BJ (cell line): Measurements from ENCODE around the gene PADI2. TPM values are rescaled to one million over a fixed set of nuclear protein-coding genes. Genes with fewer than 3 reads are reported as not detected.

ENCODE experiments used
- CTCF ChIA-PET: fragments of 350-600 bp; formaldehyde crosslinking; extraction: SDS; loops from one replicate; lab custom pipeline; 2021; ENCODE audit warnings: antibody characterized with exemption, inconsistent platforms; lab: Yijun Ruan, JAX
- POLR2A ChIA-PET: fragments of 300-600 bp; sonication (Branson Sonifier 250); formaldehyde crosslinking; extraction: SDS; loops from one replicate; lab custom pipeline; 2021; ENCODE audit warnings: antibody characterized with exemption; lab: Charles Lee
- DNase-seq: peaks from one replicate; pipeline ENCODE4 v3.0.0-alpha.2; 2011; ENCODE audit warnings: low read depth
- H3K27me3 ChIP-seq: 2 replicates; pipeline ENCODE4 v1.6.0; 2011; ENCODE audit warnings: low read length; ENCODE audit not compliant: control insufficient read depth, insufficient read depth
- H3K36me3 ChIP-seq: 2 replicates; pipeline ENCODE4 v1.5.1; 2011; ENCODE audit warnings: low read length; ENCODE audit not compliant: control insufficient read depth, insufficient read depth
- H3K4me3 ChIP-seq: 2 replicates; pipeline ENCODE4 v1.5.1; 2011; ENCODE audit warnings: low read depth, mild to moderate bottlenecking, control low read depth, low read length
- polyA plus RNA-seq: library from polyadenylated mRNA; depleted of rRNA; stranded (reverse); fragments of >200 nt; gene quantifications from 2 replicates; pipeline ENCODE4 v1.2.3, GENCODE V29; 2011
- TF ChIP-seq, protein P1 (sequence below): IDR thresholded peaks from 2 replicates; pipeline ENCODE4 v1.5.1; 2011; ENCODE audit warnings: low read depth, mild to moderate bottlenecking, control low read depth, inconsistent platforms, low read length, moderate library complexity; ENCODE audit not compliant: insufficient read depth

Gene PADI2
- polyA plus RNA-seq, 1 experiment: 0.15 TPM

DNA sequence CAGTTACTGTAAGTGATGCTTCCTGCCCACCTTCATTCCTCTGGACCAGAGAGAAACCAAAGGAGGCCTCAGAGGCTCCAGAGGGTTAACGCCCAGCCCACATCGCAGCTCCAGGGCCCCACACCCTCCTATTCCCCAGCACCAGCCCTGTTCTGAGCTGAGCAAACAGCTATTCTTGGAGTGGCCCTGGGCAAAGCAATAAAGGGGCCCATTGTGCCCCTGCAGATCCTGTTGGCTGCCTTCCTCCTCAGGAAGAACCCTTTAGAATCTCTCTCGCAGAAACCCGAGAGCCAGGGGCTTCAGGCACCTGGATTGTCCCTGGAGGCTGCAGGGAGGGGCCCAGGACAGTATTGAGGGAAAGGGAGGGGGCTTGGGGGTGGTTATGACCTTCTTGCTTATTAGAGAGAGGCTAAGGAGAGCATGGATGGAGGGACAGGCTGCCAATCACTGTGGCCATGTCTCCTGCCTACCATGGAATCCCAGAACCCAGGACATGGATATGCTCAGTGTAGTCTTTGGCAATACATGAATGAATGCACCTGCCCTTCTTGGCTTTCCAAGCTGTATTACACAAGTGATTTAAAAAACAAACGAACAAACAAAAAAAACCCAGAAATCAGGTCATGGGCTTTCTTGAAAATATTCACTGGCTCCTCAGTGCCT is 9.2 kb downstream of the PADI2 start:
- CTCF ChIA-PET: no interaction called here
- no peaks in the 10 kb centered on the region for H3K36me3 ChIP-seq
- no peak overlapping the region for H3K4me3 ChIP-seq
- TF ChIP-seq, protein P1, sequence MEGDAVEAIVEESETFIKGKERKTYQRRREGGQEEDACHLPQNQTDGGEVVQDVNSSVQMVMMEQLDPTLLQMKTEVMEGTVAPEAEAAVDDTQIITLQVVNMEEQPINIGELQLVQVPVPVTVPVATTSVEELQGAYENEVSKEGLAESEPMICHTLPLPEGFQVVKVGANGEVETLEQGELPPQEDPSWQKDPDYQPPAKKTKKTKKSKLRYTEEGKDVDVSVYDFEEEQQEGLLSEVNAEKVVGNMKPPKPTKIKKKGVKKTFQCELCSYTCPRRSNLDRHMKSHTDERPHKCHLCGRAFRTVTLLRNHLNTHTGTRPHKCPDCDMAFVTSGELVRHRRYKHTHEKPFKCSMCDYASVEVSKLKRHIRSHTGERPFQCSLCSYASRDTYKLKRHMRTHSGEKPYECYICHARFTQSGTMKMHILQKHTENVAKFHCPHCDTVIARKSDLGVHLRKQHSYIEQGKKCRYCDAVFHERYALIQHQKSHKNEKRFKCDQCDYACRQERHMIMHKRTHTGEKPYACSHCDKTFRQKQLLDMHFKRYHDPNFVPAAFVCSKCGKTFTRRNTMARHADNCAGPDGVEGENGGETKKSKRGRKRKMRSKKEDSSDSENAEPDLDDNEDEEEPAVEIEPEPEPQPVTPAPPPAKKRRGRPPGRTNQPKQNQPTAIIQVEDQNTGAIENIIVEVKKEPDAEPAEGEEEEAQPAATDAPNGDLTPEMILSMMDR: no peak
- POLR2A ChIA-PET: no interaction called here
- peaks cover 5% of the 10 kb centered on the region for H3K27me3 ChIP-seq
- DNase-seq: no peak

DNA sequence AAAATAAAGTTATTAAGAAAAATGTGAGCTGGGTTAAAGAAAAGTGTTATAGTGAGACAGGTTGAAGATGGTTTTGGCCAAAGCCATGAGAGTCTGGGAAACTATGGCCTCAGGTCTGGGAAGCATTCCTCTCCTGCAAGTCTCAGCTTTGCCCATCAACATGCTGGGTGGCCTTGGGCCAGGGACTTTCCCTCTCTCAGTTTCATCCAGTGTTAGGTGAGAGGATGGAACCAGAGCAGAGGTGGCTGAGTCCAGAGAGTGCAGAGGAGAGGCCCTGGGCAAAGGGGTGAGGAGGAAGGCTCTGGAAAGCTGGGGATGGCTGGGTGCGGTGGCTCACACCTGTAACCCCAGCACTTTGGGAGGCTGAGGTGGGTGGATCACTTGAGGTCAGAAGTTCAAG is 10.5 kb downstream of the PADI2 start:
- H3K27me3 ChIP-seq: peaks cover 5% of the 10 kb centered on the region
- CTCF ChIA-PET: interaction anchor here (1.3 to 1.5 kb wide), 2 partner anchors 129 to 227 kb away, joined by 3 read pairs; no protein-coding TSS in a partner anchor
- POLR2A ChIA-PET: no interaction called here
- TF ChIP-seq, protein P1: no peak
- no peaks in the 10 kb centered on the region for H3K36me3 ChIP-seq
- no peak for DNase-seq
- H3K4me3 ChIP-seq: no peak overlapping the region

DNA sequence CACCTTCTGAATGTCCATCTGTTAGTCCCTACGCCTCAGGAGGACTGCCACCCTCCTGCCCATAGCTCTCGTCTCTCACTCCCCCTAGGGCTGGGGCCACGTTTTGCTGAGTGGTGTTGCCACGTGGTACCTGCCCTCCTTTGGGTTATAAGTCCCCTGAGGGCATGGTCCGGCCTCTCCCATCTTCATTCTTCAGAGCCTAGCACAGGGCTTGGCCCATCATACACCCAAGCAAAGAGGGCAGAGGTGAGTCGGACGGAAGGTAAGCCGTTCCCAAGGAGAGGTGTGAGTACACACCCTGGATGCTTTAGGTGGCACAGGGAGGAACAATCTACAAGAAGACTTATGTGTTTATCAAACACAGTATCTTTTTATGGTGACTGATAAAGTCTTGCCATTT is 10.9 kb downstream of the PADI2 start:
- POLR2A ChIA-PET: no interaction called here
- CTCF ChIA-PET: interaction anchor here (1.3 to 1.5 kb wide), 2 partner anchors 129 to 227 kb away, joined by 3 read pairs; no protein-coding TSS in a partner anchor
- no peak overlapping the region for H3K4me3 ChIP-seq
- DNase-seq: no peak
- peaks cover 5% of the 10 kb centered on the region for H3K27me3 ChIP-seq
- no peaks in the 10 kb centered on the region for H3K36me3 ChIP-seq
- TF ChIP-seq, protein P1: no peak

DNA sequence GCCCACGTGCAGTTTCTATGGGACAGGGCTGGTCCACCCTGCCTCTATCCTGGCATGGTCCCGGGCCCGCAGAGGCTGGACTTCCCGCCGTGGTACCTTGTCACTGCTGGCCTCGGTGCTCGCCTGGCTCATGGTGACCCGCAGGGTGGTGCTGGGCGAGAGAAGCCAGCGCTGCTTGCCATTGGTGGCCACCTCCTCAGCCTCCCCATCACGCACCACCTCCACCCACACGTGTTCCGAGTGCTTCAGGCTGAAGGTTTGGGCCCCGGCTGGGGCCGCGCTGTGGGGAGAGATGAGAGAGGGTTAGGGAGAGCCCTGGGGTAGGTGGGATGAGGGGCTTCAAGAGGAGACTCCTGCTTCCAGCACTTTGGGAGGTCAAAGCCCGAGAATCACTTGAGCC is 14.5 kb downstream of the PADI2 start:
- no peaks in the 10 kb centered on the region for H3K36me3 ChIP-seq
- H3K4me3 ChIP-seq: no peak overlapping the region
- ChIA-PET CTCF (no interaction called here), POLR2A (no interaction called here)
- peaks cover 6% of the 10 kb centered on the region for H3K27me3 ChIP-seq
- DNase-seq: no peak
- TF ChIP-seq, protein P1: no peak

DNA sequence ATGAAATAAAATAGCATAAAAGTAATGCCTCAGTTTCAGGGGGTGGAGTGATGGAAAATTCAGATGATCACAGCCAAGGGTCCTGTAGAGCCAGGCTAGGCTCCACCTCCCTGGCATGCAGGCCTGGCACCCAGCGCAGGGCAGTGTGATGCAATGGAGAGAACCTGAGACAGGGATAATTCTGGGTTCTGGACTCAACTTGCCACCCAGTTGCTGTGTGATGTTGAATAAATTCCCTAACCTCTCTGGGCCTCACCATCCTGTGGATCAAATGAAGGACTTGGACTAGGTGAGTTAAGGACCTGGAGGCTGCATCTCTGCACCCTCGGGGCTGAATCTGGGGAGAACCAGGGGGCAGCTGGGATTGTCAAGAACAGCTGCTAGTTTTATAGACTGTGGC is 17.0 kb downstream of the PADI2 start:
- peaks cover 13% of the 10 kb centered on the region for H3K27me3 ChIP-seq
- no peak for DNase-seq
- ChIA-PET POLR2A (no interaction called here), CTCF (no interaction called here)
- no peak overlapping the region for H3K4me3 ChIP-seq
- TF ChIP-seq, protein P1: no peak
- no peaks in the 10 kb centered on the region for H3K36me3 ChIP-seq
